ENCODE measurements around the gene TBATA.
"Not testable (repeated sequence)": the region's sequence is repeated elsewhere in the genome, so short reads cannot be mapped to it uniquely, and the experiment has no call there.

The TBATA gene

DNA sequence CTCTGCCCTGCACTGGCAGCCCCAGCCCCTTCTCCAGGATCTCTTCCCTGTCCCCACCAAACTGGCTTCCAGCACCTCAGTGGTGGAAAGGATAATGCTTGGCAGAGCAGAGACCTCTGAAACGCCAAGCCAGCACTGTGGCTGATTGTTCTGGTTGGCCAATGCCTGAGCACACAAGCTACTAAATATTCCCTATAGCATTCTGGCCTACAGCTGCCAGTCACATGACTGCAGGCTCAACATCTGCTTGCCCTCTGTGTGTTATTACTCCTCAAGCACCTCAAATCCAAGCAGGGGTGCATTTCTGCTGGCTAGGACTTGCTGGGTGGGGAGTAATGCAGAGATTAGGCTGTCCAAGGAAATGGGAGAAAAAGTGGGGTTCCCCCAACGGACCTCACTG is 6.1 kb downstream of the TBATA start:
- no peak for DNase-seq (ENCODE audit: low spot score)

DNA sequence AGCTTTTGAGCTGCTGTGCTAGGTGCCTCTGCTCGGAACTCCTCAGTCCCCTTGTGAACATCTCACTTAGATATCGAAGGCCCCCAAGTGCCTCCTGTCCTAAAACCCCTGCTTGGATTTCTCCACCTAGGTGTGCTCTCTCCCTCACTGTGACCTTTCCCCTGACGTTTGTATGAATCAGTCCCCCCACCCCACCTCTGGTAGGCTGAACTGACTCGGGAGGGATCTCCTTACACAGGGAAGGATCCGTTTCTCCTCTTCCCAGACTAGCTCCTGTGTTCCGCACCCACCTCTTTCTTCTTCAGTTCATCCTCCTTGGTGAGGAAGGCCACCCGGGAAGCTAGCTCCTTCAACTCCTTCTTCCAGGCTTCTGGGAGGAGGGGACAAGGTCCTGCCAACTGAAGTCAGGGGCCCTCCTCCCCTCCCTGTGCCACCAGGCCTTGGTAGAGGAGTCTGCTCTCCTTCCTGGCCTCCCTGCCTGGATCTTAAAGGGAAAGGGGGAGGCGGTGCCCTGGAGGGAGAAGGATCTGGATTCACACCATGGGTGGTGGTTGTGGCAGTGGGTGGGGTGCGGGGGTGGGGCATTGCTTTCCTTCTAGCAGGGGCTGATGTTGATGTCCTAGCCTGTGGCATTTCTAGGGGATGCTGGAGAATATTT is 6.8 kb downstream of the TBATA start:
- DNase-seq (ENCODE audit: low spot score) = no peak

DNA sequence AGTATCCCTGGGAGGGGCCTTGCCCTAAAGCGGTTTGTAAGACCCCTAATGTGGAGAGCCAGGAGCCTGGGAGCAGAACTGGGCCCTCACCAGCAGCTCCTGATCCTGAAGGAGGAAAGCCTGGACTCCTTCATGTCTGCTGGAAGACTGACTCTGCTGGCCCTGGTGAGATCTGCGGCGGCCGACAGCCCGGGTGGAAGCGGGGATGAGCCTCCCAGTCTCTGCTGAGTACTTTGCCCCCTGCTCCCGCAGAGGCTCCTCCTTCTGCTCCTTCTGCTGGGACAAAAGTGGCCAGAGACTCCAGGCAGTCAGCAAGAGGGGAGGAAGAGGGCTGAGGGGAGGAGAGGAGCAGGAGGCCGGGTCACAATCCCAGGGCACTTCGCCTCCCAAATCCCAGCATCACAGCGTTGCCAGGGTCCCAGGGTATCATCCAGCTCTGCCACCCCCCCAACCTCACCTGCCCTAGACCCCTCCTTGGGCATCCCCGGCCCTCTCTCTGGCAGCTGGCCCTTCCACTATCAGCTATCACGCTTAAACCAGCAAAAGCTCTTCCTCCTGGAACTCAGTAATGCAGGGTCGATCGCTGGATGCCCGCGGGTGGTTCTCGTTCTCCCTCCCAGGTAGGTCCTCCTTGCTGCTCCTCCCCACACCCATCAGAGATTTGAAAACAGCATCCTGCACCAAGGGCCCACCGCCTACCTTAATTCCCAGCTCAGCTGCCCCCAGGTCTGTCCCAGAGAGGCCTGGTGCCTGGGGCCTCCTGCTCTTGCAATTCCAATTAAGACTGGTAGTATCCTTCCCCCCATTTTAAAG is 7.9 kb downstream of the TBATA start:
- DNase-seq (ENCODE audit: low spot score) = no peak

DNA sequence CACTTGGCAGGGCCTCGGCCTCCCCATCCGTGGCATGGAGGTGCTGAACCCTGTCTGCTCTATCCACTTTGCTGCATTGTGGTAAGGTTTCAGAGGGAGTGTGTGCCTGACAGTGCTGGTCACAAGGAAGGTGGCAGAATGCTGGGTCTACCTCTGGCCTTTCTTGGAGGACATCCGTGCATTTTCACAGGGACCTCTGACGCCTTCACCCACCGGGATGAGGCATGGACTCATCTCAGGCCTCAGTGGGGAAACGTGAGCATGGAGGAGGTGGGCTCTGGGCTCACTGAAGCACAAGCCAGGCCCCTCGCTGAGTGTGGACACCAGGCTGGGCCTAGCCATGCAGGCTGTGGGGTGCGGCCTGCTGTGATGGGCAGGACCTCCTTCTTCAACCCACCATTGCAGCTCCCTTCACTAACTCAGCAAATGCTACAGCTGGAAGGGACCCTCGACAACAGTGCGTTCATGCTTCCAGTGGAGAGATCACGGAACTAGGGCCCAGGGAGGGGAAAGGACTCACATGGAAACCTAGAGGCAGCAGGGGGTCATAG is 8.6 kb downstream of the TBATA start:
- DNase-seq (ENCODE audit: low spot score) = no peak

DNA sequence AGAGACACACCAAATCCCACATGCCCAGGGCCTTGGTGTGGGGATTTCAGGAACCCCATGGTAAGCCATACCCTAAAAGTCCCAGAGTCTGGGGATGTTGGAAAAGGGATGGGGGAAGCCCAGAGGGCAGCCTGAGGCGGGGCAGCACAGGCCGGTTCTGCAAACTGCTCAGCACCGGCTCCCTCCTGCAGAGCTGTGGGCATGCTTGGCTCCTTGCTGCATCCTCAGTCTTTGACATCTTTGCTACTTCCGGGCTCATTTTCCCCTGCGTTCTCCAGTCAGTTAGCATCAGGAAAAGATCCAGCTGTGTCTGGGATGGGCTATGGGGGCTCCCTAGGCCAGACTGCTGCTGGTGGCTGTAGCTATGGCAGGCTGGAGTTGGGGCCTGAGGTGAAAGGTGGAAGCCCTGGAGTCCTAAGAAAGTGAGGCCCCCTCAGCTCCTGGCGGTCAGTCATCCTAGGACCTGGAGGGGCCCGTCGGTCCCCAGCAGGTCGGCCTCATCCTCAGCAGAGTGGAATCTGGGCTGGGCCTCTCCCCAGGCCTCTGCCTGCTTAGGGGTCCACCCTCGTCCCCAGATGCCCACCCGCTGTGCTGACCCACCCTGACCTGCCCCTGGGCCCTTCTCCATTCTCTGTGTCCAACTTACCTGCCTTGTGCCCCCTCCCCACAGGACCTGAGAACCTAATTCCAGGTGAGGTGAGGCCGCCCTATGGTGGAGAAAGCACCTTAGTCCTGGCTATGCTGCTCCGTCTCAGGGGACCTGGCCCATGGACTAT is 9.3 kb downstream of the TBATA start:
- DNase-seq (ENCODE audit: low spot score) = no peak

DNA sequence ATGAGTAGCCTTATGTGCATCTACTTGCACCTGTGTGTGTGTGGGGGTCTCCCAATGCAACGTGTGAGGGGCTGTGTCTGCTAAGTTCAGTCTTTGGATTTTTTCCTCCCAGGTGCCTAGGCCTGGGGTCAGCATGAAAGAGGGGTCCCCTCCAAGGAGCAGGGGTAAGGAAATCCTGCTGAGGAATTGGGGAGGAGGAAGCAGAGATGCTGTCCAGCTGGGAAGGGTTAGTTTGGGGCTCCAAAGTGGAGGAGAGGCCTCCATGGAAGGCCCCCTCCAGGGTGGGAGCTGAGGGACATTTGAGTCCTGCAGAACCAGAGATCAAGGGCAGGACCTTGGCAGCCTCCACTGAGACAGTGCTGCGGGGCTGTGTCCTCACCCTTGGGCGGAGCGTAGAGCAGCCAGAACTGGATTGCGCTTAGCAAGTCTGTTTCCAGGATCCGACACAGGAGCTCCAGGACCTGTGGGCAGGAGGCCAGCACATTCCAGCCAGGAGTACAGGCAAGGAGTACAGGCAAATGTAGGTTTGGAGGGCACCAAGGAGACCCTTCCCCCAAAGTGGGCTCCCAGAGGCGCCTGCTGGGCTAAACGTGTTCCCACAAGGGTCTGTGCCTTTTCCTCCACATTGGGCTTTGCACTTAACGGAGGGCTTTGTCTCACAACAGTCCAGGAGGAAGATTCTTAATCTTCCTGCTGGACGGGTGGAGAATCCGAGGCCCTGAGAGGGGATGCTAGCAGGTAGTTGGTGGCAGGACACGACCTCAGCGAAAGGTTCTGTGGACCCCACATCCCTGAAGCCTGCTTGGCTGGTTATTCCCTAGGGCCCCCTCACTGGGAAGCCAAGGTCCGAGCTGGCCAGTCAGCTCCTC is 10.1 kb downstream of the TBATA start:
- DNase-seq (ENCODE audit: low spot score) = no peak

DNA sequence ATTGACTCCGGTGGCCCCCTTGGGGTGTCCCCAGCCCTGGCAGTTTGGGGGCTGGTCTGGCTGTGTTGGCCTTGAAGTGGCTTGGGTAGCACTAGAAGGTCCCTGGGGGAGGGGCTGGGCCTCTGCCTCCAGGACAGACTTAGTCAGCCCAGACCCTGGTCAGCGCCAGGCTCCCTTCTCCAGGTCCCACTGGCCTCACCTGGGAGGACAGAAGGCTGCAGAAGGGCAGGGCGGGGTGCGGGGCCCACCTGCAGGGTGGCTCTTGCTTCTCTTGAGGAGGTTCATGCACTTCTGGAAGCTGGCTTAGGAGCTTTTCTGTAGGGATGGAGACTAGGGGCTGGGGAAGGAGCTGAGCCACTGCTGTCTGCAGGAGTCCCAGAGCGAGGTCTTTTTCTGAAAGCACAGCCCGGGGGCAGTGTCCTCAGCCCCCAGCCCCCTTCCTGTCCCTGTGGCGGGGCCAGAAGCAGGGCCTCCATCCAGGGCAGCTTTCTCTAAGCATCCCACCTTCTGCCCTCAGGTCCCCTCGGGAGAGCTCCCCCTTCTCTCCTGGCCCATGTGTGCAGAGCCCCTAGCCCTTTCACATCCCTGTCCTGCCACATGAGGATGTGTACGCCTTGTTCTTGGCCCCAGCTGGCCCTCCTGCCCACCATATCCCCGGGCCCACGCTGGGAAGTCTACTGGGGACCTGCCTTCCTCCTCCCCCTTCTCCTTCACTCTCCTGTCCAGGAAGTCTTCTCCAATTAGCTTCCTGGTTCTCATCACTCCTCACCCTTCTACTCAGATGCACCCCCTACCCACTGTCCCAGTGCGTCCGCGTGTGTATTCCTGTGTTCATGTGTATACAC is 11.0 kb downstream of the TBATA start:
- DNase-seq (ENCODE audit: low spot score) = no peak

DNA sequence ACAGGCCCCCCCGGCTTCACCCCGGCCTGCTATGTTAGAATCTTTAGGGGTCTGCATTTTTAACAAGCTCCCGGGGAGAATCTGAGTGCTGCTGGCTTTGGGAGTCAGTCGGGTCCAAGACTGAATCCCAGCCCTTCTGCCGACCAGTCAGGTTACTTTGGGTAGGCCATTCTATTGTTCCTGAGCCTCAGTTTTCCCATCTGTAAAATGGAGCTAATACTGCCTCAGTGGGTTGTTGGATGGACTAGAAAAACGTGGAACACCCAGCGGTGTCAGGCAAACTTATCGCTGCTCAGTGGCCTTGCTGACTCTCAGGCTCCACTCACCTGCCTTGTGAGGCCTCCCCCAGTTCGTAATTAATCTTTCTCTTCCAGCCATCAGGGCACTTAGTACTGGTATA is 11.7 kb downstream of the TBATA start:
- DNase-seq (ENCODE audit: low spot score) = no peak

DNA sequence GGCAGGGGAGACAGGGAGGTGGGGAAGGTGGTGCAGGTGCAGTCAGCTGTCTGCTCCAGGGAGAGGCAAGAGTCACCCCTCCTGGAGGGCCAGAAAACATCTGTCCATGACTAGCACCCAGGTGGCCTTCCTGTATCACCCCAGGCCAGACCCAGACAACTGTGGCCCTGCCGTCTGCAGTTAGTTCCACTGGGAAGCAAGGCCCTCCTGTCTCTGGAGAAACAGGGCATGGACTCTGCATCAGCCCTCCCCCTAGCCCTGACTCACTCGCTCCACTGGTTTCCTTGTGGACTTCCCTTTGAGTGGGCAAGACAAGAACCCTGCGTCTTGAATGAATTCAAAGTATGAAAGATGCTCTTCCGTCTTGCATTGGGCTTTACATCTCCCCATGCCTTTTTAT is 12.6 kb downstream of the TBATA start:
- DNase-seq (ENCODE audit: low spot score) = no peak

DNA sequence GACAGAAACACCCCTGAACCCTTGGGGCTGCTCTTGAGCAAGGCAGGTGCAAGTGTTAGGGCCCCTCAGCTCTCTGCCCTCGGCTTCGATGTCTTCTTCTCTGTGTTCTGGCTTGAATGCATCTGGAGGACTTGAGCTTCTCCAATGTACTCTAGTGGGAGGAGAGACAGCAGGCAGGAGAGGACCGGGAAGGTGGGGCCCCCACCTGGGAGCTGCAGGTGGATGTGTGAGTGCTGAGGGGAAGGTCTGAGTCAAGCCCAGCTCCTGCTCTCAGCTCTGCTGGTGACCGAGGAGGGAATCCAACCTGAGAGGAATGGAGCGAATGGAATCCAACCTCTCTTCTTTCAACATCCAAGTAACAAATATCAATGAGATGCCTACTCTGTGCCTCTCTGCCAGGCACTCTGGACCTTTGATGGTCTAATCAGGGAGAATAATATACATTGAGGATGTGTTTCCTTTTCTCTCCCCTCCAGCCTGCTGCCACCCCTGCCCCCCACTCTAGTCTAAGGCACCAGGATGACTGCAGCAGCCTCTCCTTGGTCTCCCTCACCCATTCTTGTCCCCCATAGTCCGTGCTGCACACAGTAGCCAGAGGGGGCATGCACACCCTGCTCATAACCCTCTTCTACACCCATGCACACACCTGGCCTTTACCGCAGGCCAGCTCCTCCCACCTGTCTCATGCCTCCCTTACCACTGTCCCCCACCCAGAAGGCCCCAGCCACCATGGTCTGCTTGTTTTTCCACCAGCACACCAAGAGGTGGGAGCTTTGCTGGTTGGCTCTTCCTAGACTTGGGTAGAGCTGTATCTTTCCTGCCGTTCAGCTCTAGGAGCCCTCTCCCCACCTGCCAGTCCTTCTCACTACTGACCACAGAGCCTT is 13.6 kb downstream of the TBATA start:
- DNase-seq (ENCODE audit: low spot score) = no peak

DNA sequence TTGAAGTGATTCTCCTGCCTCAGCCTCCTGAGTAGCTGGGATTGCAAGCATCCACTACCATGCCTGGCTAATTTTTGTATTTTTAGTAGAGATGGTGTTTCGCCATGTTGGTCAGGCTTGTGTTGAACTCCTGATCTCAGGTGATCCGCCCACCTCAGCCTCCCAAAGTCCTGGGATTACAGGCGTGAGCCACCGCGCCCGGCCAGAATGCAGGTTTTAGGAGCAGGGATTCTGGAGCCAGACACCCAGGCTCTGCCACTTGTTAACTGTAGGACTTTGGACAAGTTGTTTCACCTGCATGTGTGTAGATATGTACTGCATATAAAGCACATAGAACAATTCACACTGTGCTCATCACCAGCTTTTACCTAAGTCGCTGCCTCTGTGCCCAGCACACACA is 14.7 kb downstream of the TBATA start:
- not testable (repeated sequence) for DNase-seq (ENCODE audit: low spot score)

DNA sequence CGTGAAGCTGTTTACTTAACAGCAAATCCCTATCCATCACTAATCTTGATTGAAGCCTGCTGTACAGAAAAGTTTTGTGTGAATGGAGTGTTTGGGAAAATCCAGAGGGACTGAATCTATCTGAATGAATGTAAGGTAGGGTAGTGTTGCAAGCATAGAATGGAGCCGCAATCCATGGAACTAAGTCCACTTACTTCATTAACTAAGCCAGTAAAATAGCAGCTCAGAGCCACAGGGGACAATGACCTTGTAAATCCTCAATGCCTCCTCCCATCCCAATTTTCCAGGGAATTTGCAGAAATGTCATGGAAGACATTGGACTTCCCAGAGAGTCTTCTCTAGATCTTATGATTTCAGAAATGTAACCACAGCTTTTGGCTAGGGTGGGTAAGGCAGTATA is 15.2 kb downstream of the TBATA start:
- DNase-seq (ENCODE audit: low spot score) = no peak

DNA sequence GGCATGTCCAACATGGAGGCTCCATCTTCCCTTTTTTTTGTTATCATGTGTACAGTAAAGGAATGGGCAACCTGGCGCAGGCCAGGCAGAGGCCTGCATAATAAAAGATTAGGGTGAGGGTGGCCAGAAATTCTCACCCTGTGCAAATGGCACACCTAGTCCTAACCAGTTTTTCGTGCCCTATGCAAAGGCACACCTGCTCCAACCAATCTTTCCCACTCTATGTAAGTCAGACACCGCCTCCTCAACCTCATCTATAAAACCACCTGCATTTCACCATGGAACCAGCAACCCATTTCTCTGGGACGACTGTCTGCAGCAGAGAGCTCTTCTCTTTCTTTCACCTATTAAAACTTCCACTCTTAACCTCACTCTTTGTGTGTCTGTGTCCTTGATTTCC is 16.1 kb downstream of the TBATA start:
- no peak for DNase-seq (ENCODE audit: low spot score)

DNA sequence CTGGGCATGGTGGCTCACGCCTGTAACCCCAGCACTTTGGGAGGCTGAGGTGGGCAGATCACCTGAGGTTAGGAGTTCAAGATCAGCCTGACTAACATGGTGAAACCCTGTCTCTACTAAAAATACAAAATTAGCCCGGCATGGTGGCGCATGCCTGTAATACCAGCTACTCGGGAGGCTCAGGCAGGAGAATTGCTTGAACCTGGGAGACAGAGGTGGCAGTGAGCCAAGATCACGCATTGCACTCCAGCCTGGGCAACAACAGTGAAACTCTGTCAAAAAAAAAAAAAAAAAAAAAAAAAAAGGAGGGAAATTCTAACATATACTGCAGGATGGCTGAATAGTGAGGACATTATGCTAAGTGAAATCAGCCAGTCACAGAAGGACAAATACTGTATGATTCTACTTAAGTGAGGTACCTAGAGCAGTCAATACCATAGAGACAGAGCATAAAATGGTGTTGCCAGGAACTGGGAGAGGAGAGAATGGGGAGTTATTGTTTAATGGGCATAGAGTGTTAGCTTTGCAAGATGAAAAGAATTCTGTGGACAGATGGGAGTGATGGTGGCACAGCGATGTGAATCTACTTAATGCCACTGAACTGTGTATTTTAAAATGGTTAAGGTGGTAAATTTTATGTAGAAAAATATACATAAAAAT is 17.0 kb downstream of the TBATA start:
- not testable (repeated sequence) for DNase-seq (ENCODE audit: low spot score)

DNA sequence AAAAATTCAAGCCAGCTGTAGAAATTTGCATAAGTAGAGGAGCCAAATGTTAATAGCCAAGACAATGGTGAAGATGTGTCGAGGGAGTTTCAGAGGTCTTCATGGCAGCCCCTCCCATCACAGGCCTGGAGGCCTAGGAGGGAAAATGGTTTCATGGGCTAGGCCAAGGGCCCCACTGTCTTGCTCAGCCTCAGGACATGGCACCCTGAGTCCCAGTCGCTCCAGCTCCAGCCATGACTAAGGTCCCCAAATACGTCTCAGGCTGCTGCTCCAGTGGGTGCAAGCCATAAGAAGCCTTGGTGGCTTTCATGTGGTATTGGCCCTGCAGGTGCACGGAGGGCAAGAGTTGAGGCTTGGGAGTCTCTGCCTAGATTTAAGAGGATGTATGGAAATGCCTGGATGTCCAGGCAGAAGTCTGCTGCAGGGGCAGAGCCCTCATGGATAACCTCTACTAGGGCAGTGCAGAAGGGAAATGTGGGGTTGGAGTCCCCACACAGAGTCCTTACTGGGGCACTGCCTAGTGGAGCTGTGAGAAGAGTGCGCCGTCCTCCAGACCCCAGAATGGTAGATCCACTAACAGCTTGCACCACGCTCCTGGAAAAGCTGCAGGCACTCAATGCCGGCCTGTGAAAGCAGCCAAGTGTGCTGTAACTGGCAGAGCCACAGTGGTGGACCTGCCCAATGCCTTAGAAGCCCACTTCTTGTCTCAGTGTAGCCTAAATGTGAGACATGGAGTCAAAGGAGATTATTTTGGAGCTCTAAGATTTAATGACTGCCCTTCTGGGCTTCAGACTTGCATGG is 19.2 kb downstream of the TBATA start:
- DNase-seq (ENCODE audit: low spot score) = no peak

DNA sequence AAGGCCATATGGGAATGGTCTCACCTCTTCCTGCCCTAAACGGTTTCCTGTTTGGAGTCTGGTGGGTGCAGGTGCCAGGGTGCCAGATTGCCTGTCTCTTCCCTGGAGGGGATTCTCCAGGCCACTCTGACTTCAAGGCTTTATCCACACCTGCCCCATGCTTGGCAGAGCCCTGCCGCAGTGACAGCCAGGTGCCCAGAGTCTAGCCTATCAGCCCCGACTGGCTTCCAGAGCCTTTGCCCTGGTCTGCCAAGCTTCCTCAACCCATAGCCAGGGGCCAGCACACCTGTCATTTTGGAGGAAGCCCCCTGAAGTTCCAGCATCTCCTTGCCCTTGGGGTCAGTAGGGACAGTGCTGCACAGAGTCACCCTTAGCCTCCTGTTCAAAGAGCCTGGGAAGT is 21.6 kb downstream of the TBATA start:
- no peak for DNase-seq (ENCODE audit: low spot score)

DNA sequence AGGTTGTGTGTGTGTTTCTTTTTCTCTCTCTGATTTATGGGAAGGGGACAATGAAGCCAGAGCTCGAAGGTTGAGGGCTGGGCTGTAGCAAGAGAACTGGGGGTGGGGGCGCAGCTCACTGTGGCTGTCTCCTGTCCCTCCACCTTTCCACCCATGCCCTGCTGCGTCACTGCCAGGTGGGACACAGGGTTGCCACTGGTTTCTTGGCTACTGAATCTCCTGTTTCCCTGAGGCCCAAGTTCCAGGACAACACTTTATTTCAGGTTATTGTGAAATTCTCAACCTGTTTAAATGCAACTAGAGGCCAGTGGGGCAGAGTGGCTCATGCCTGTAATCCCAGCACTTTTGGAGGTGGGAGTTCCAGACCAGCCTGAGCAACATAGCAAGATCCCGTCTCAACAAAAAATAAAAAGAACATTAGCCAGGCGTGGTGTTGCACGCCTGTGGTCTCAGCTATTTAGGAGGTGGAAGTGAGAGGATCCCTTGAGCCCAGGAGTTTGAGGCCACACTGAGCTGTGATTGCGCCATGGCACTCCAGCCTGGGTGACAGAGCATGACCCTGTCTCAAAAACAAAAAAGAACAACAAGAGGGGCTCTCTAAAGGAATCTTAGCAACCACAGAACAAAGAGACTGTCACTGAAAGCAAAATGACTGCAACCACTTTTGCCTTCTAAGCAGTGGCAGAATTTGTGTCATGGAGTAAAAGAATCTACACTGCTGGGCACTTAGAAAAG is 22.6 kb downstream of the TBATA start:
- DNase-seq (ENCODE audit: low spot score) = no peak

All from CD4-positive, alpha-beta T cell treated with Interleukin-2 at 100 ng/mL for 4 hours (primary cell).